IPS-15b (cell line): ENCODE measurements around the gene FAT1.
A peak's percentile ranks its signal among the peaks of the same experiment; 100 is the strongest.

Experiments
- H3K27me3 ChIP-seq: one replicate; pipeline ENCODE4 v1.6.1; 2013; ENCODE audit warnings: low read length; ENCODE audit not compliant: control insufficient read depth, insufficient read depth
- H3K36me3 ChIP-seq: one replicate; pipeline ENCODE4 v1.6.1; 2013; ENCODE audit warnings: low read length; ENCODE audit not compliant: control insufficient read depth, insufficient read depth
- H3K4me1 ChIP-seq: one replicate; pipeline ENCODE4 v1.6.1; 2013; ENCODE audit warnings: mild to moderate bottlenecking, low read length; ENCODE audit not compliant: control insufficient read depth, insufficient read depth
- H3K4me3 ChIP-seq: one replicate; pipeline ENCODE4 v1.5.1; 2013; ENCODE audit warnings: low read depth, low read length
- H3K9ac ChIP-seq: one replicate; pipeline ENCODE4 v1.6.1; 2013; ENCODE audit warnings: low read depth, mild to moderate bottlenecking, low read length
- H3K9me3 ChIP-seq: one replicate; pipeline ENCODE4 v1.6.1; 2013; ENCODE audit warnings: mild to moderate bottlenecking, low read length; ENCODE audit not compliant: control insufficient read depth, insufficient read depth

Gene FAT1

GRCh38 chr4:186728631-186729271 is 5.1 kb upstream of the FAT1 start:
- H3K36me3 ChIP-seq: no peaks in the 10 kb centered on the region
- H3K9ac ChIP-seq: no peak overlapping the region
- no peaks in the 10 kb centered on the region for H3K9me3 ChIP-seq
- H3K4me3 ChIP-seq: no peak overlapping the region
- peaks cover 13% of the 10 kb centered on the region for H3K27me3 ChIP-seq
- peaks cover 8% of the 10 kb centered on the region for H3K4me1 ChIP-seq

GRCh38 chr4:186727977-186728519 is 4.4 kb upstream of the FAT1 start:
- Histone ChIP-seq H3K27me3 (peaks cover 13% of the 10 kb centered on the region), H3K4me3 (no peak overlapping the region), H3K9ac (no peak overlapping the region), H3K36me3 (no peaks in the 10 kb centered on the region), H3K4me1 (peaks cover 8% of the 10 kb centered on the region), H3K9me3 (no peaks in the 10 kb centered on the region)

DNA sequence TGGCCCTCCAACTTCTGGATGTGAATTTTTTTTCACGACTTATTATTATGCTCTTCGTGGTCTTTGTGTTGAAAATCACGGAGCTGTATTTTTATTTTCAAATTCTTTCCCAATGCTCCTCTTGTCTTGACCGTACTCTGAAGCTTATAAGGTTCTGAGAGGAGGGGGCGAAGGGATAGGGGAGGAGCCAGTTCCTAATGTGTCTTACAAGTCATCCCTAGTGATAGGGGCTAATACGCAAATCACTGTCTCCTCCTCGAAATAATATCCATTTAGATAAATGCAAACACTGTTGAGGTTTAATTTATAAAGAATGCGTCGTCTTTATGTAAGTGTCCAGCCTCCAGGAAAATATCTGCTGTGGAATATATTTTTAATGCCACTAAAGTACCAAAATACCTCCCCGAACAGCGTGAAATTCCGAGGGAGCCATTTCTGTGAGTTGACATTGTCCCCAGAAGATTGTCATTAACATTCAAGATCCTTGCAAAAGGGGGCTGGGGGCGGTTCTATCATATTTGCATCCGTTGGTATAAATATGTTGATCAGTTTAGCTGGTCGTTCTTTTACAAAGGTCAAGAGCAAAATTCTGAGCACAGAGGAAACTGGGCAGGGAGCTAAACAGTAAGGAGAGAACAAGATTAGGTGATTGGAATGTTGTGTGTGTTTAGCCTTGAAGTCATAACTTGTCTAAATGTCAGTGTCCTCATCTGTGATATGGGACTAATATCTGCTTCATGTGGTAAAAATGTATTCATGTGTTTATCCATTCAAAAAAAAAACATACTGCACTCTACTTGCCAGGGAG is 3.7 kb upstream of the FAT1 start:
- H3K36me3 ChIP-seq: no peaks in the 10 kb centered on the region
- H3K9me3 ChIP-seq: no peaks in the 10 kb centered on the region
- H3K9ac ChIP-seq: no peak overlapping the region
- H3K27me3 ChIP-seq: peaks cover 13% of the 10 kb centered on the region
- peaks cover 8% of the 10 kb centered on the region for H3K4me1 ChIP-seq
- peak overlapping the region; percentile 94 for H3K4me3 ChIP-seq

DNA sequence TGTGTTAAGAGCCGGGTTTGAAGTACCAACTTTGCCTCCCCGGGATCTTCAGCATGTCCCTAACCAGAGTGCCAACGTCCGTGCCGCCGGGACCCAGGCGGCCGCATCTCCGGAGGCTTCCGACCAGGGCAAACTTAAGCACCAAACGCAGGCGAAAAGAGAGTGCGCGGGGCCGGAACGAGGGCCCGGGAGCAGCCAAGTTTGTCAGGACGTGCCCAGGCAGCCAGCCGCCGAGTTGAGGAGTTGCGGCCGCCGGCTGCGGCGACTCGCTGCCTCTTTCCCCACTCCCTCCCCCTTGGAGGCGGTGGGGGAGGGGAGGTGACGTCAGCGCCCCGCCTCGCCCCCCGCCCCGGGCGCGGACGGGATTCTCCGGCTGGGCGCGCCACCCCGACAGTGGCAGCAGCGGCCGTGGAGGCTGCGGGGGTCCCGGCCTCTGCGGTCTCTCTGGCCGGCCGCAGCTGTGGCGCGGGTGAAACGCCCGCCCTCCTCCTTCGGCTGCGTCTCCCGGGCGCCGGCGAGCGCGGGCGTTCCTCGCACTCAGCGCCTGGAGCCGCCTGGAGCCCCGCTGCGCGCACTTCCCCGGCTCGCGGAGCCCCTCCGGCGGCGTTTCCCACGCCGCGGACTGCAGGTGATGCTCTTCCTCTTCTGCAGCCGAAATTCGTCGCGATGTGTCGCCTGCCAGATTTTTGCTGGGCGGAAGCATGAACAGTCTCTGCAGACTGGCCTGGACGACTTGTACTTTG is 2.9 kb upstream of the FAT1 start:
- peaks cover 13% of the 10 kb centered on the region for H3K27me3 ChIP-seq
- H3K36me3 ChIP-seq: no peaks in the 10 kb centered on the region
- peaks cover 8% of the 10 kb centered on the region for H3K4me1 ChIP-seq
- no peaks in the 10 kb centered on the region for H3K9me3 ChIP-seq
- peak overlapping the region; percentile 87 for H3K9ac ChIP-seq
- H3K4me3 ChIP-seq: peak overlapping the region; percentile 94

GRCh38 chr4:186725469-186726425 is 2.1 kb upstream of the FAT1 start:
- H3K4me3 ChIP-seq: peak overlapping the region; percentile 94
- H3K9ac ChIP-seq: peak overlapping the region; percentile 87
- no peaks in the 10 kb centered on the region for H3K9me3 ChIP-seq
- peaks cover 13% of the 10 kb centered on the region for H3K27me3 ChIP-seq
- peaks cover 12% of the 10 kb centered on the region for H3K4me1 ChIP-seq
- H3K36me3 ChIP-seq: no peaks in the 10 kb centered on the region

GRCh38 chr4:186724864-186725468 is 1.3 kb upstream of the FAT1 start:
- Histone ChIP-seq H3K4me3 (peak overlapping the region; percentile 94), H3K4me1 (peaks cover 20% of the 10 kb centered on the region), H3K9ac (peak overlapping the region; percentile 87), H3K36me3 (no peaks in the 10 kb centered on the region), H3K9me3 (no peaks in the 10 kb centered on the region), H3K27me3 (peaks cover 16% of the 10 kb centered on the region)

DNA sequence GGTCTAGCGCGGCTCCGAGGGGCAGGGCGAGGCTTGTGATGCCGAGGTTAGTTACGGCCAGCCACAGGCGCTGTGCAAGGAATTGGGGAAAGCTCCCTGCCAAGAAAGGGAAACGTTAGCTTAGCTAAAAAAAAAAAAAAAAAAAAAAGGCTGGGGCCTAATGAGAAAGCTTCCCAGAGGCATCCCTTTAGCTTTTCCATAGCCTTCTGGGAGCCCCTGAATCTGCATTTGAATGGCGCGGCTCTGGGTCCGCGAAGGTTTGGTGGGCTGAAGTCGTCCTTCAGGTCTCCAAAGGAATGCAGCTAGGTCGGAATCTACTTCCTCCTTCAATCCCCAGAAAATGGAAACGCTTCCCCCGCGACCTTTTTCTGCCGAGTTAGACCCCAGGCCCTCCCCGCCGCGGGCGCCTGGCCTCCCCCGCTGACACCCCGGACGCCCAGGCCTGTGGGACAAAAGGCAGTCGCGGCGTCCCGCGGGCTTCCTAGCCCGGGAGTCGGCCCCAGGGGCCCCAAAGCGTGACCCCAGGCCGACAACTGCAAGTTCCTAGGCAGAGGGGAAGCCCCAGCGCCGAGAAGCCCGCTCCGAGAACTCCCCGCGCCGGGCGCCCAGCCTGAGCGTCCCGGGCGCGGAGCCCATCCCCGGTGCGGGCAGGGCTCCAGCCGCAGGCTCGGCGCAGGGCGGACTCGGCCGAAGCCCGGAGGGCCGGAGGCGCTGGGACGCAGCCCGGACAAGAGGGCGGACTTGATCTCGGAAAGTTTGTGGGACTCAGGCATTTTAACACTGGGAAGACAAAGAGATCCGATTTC is 605 bp upstream of the FAT1 start:
- peaks cover 16% of the 10 kb centered on the region for H3K27me3 ChIP-seq
- peak overlapping the region; percentile 94 for H3K4me3 ChIP-seq
- H3K36me3 ChIP-seq: no peaks in the 10 kb centered on the region
- peaks cover 23% of the 10 kb centered on the region for H3K4me1 ChIP-seq
- no peaks in the 10 kb centered on the region for H3K9me3 ChIP-seq
- peak overlapping the region; percentile 87 for H3K9ac ChIP-seq

- Histone ChIP-seq H3K4me1 (peaks cover 22% of the 10 kb centered on the region), H3K36me3 (no peaks in the 10 kb centered on the region), H3K4me3 (peak overlapping the region; percentile 94), H3K27me3 (peaks cover 12% of the 10 kb centered on the region), H3K9ac (peak overlapping the region; percentile 71), H3K9me3 (no peaks in the 10 kb centered on the region)
Measured at GRCh38 chr4:186722796-186723291, 812 bp downstream of the FAT1 start.

DNA sequence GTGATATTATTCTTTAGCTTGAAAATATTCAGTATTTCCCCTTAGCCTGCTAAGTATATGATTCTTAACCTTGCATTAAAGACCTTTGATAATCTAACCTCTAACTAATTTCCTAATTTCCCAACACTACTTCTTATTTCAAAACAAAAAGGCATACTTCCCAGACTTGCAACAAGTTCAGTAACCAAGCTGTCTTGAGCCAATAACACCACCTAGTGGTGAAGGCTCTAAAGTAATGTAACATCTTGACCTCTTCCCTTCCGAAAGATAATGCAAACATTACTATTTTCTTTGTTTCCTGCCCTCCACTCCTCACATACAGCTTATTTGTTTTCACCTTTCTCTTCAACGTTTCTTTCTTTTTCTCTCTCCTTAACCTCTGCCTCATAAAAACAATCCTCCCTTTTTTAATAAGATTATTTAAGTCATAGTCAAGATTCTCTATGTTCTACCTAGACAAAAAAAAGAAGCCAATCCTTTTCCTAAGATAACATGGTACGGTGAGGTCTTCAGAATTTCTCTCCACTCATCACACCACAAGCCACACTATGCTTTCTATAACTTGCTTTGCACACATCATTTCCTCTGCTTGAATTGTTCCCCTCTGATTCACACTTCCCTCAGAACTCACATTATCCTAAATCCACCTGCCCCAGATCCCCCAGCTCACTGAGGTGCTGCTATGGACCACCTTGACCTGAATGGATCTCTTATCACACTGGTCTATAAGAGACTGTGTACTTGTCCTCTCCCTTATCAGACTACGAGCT is 3.5 kb downstream of the FAT1 start:
- H3K27me3 ChIP-seq: peaks cover 3% of the 10 kb centered on the region
- H3K9ac ChIP-seq: no peak overlapping the region
- H3K9me3 ChIP-seq: no peaks in the 10 kb centered on the region
- H3K4me3 ChIP-seq: no peak overlapping the region
- no peaks in the 10 kb centered on the region for H3K36me3 ChIP-seq
- H3K4me1 ChIP-seq: peaks cover 29% of the 10 kb centered on the region
